WERI-Rb-1 (cell line): ENCODE measurements around the gene SPON2.
A peak's percentile ranks its signal among the peaks of the same experiment; 100 is the strongest.

Experiments used
- DNase-seq: peaks from one replicate; pipeline ENCODE4 v3.0.0-alpha.2; 2020
- H3K27ac ChIP-seq: fragments of 250-450 bp; sonication (Bioruptor Pico); 2 replicates; pipeline ENCODE4 v1.5.1; 2020; ENCODE audit warnings: mild to moderate bottlenecking, moderate library complexity
- H3K27me3 ChIP-seq: fragments of 250-450 bp; sonication (Bioruptor Pico); 2 replicates; pipeline ENCODE4 v1.5.1; 2021; ENCODE audit warnings: mild to moderate bottlenecking, low read depth, moderate library complexity; ENCODE audit not compliant: insufficient read depth, severe bottlenecking
- H3K36me3 ChIP-seq: fragments of 250-450 bp; sonication (Bioruptor Pico); 2 replicates; pipeline ENCODE4 v1.5.1; 2020; ENCODE audit warnings: mild to moderate bottlenecking, moderate library complexity
- H3K4me3 ChIP-seq: 2 replicates; pipeline ENCODE4 v1.5.1; 2011; ENCODE audit warnings: low read depth, mild to moderate bottlenecking, control low read depth, low read length
- H3K9me3 ChIP-seq: fragments of 250-450 bp; sonication (Bioruptor Pico); 2 replicates; pipeline ENCODE4 v1.5.1; 2021; ENCODE audit warnings: mild to moderate bottlenecking, moderate library complexity; ENCODE audit not compliant: severe bottlenecking
- CTCF ChIP-seq: IDR thresholded peaks from 2 replicates; pipeline ENCODE4 v1.5.1; 2011; ENCODE audit warnings: low read depth, mild to moderate bottlenecking, control low read depth, inconsistent platforms, low read length

Gene SPON2

GRCh38 chr4:1210241-1210841, 38.0 kb upstream of the SPON2 start:
- no peak for DNase-seq

GRCh38 chr4:1209821-1210220, 37.4 kb upstream of the SPON2 start:
- TF ChIP-seq CTCF = no peak
- peak overlapping the region; percentile 95 for H3K27ac ChIP-seq
- H3K9me3 ChIP-seq = no peaks in the 10 kb centered on the region
- no peak overlapping the region for H3K4me3 ChIP-seq
- peak; percentile 73 for DNase-seq
- H3K27me3 ChIP-seq = no peaks in the 10 kb centered on the region
- peaks cover 48% of the 10 kb centered on the region for H3K36me3 ChIP-seq

More at GRCh38 chr4:1210241-1210841, 38.0 kb upstream of the SPON2 start:
- Histone ChIP-seq H3K36me3 (peaks cover 53% of the 10 kb centered on the region), H3K27ac (peak overlapping the region; percentile 95), H3K27me3 (no peaks in the 10 kb centered on the region), H3K4me3 (no peak overlapping the region), H3K9me3 (no peaks in the 10 kb centered on the region)
- TF ChIP-seq CTCF = no peak

GRCh38 chr4:1208970-1209704, 36.8 kb upstream of the SPON2 start:
- H3K27me3 ChIP-seq = no peaks in the 10 kb centered on the region
- peak overlapping the region; percentile 95 for H3K27ac ChIP-seq
- peak; percentile 90 for DNase-seq
- H3K36me3 ChIP-seq = peaks cover 48% of the 10 kb centered on the region
- peak; percentile 5; the same call in 1 of the 2 replicates for TF ChIP-seq CTCF
- no peak overlapping the region for H3K4me3 ChIP-seq
- no peaks in the 10 kb centered on the region for H3K9me3 ChIP-seq

DNA sequence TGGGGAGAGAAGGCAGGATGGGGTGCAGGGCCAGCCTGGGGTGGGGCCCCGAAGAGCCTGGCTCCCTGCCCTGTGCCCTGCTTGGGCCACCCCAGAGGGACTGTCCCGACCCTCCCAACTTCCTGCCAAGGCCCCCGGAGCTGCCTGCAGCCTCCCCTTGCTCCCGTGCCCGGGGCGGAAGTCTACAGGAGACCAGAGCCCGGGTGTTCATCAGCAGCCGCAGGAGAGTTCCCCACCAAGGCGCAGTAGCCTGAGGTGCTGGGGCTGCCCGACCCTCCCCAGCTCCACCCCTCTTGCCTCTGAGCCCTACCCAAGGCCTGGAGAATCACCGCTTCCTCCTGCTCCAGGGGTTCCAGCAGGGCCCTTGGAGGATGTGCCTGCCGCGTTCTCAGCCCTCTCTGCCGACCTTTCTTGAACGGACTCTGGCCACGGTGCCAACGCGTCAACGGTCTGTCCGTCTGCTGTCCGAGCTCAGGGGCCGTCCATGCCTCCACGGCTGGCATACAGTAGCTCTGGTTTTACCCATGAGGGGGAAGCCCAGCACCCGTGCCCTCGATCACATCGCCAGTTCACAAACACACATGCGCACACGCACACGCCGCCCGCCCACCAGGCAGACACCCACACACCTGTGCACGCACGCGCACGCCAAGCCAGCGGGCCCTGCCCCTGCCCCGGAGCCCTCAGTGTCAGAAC, 36.0 kb upstream of the SPON2 start:
- TF ChIP-seq CTCF = no peak
- Histone ChIP-seq H3K27ac (peak overlapping the region; percentile 95), H3K4me3 (no peak overlapping the region), H3K36me3 (peaks cover 40% of the 10 kb centered on the region), H3K27me3 (no peaks in the 10 kb centered on the region), H3K9me3 (no peaks in the 10 kb centered on the region)
- DNase-seq = peak; percentile 38

- Histone ChIP-seq H3K9me3 (no peaks in the 10 kb centered on the region), H3K4me3 (no peak overlapping the region), H3K27ac (peak overlapping the region; percentile 95), H3K36me3 (peaks cover 34% of the 10 kb centered on the region), H3K27me3 (no peaks in the 10 kb centered on the region)
- DNase-seq = peak; percentile 86
- no peak for TF ChIP-seq CTCF
These were observed 35.4 kb upstream of the SPON2 start for GRCh38 chr4:1207603-1208265.
